Activated T-cell treated with anti-CD3 and anti-CD28 coated beads, Interleukin-2, amount 50 U/mL, for 24 hours (primary cell): ENCODE measurements around the gene PREPL.

ENCODE experiments used
- DNase-seq: peaks from one replicate; pipeline ENCODE4 v3.0.0-alpha.2; 2020
- H3K27ac Mint-ChIP-seq: 2 replicates; pipeline ENCODE4 v1.8.0; 2020; ENCODE audit warnings: mild to moderate bottlenecking, mixed read lengths
- H3K27me3 Mint-ChIP-seq: 2 replicates; pipeline ENCODE4 v1.8.0; 2020; ENCODE audit warnings: mixed read lengths
- H3K36me3 Mint-ChIP-seq: 2 replicates; pipeline ENCODE4 v1.8.0; 2020; ENCODE audit warnings: low read depth, mixed read lengths
- H3K4me1 Mint-ChIP-seq: 2 replicates; pipeline ENCODE4 v1.8.0; 2020; ENCODE audit warnings: low read depth, mixed read lengths
- H3K4me3 Mint-ChIP-seq: 2 replicates; pipeline ENCODE4 v1.8.0; 2020; ENCODE audit warnings: mild to moderate bottlenecking, moderate library complexity, mixed read lengths
- H3K9me3 Mint-ChIP-seq: 2 replicates; pipeline ENCODE4 v1.8.0; 2020; ENCODE audit warnings: mixed read lengths

Gene PREPL

GRCh38 chr2:44269831-44270230 lies 91.5 kb downstream of the PREPL start:
- no peak for DNase-seq
- no peaks in the 10 kb centered on the region for H3K36me3 Mint-ChIP-seq

GRCh38 chr2:44267796-44268648 lies 93.3 kb downstream of the PREPL start:
- no peak for DNase-seq
- Mint-ChIP-seq H3K4me1 (no peaks in the 10 kb centered on the region), H3K27ac (no peak overlapping the region), H3K36me3 (no peaks in the 10 kb centered on the region), H3K27me3 (no peaks in the 10 kb centered on the region), H3K9me3 (no peaks in the 10 kb centered on the region), H3K4me3 (no peak overlapping the region)

More at GRCh38 chr2:44269831-44270230, 91.5 kb downstream of the PREPL start:
- no peak overlapping the region for H3K27ac Mint-ChIP-seq
- H3K4me3 Mint-ChIP-seq, result no peak overlapping the region
- no peaks in the 10 kb centered on the region for H3K4me1 Mint-ChIP-seq
- H3K9me3 Mint-ChIP-seq, result no peaks in the 10 kb centered on the region
- H3K27me3 Mint-ChIP-seq, result no peaks in the 10 kb centered on the region
